ENCODE results near the gene ADAMTS5.
A peak's percentile ranks its signal among the peaks of the same experiment; 100 is the strongest.

ADAMTS5 gene

GRCh38 chr21:26962621-26963181 lies 4.2 kb downstream of the ADAMTS5 start:
- no peak overlapping the region for H3K4me3 ChIP-seq (ENCODE audit: low read length)
- no peaks in the 10 kb centered on the region for H4K20me1 ChIP-seq (ENCODE audit: insufficient read depth, low read length)
- H3K9ac ChIP-seq (ENCODE audit: low read length) = no peak overlapping the region
- H3K9me3 ChIP-seq (ENCODE audit: insufficient read depth, low read length) = no peaks in the 10 kb centered on the region
- no peaks in the 10 kb centered on the region for H3K27me3 ChIP-seq (ENCODE audit: low read depth, low read length)
- no peak for TF ChIP-seq CTCF (IDR thresholded peaks at IDR 0.05; ENCODE audit: low read depth, low read length)
- no peak for TF ChIP-seq EZH2phosphoT487 (IDR thresholded peaks at IDR 0.05; ENCODE audit: low read depth)
- no peaks in the 10 kb centered on the region for H3K36me3 ChIP-seq (replicated peaks; ENCODE audit: low read depth, low read length)
- no peaks in the 10 kb centered on the region for H3K79me2 ChIP-seq (ENCODE audit: low read length)
- H3K27ac ChIP-seq (ENCODE audit: low read length) = no peak overlapping the region
- H2AFZ ChIP-seq (ENCODE audit: low read depth, low read length) = 0 out of 2 replicates have a peak overlapping the region, but pooled peaks have one; percentile 46
- no peaks in the 10 kb centered on the region for H3K4me1 ChIP-seq (ENCODE audit: low read length)
- H3K4me2 ChIP-seq (ENCODE audit: low read length) = no peak overlapping the region

- H3K27ac ChIP-seq (ENCODE audit: low read length) = no peak overlapping the region
- no peaks in the 10 kb centered on the region for H4K20me1 ChIP-seq (ENCODE audit: insufficient read depth, low read length)
- no peaks in the 10 kb centered on the region for H3K27me3 ChIP-seq (ENCODE audit: low read depth, low read length)
- 0 out of 2 replicates have a peak overlapping the region, but pooled peaks have one; percentile 46 for H2AFZ ChIP-seq (ENCODE audit: low read depth, low read length)
- no peak overlapping the region for H3K4me3 ChIP-seq (ENCODE audit: low read length)
- no peak overlapping the region for H3K9ac ChIP-seq (ENCODE audit: low read length)
- H3K9me3 ChIP-seq (ENCODE audit: insufficient read depth, low read length) = no peaks in the 10 kb centered on the region
- no peaks in the 10 kb centered on the region for H3K4me1 ChIP-seq (ENCODE audit: low read length)
- TF ChIP-seq EZH2phosphoT487 (IDR thresholded peaks at IDR 0.05; ENCODE audit: low read depth) = no peak
- peak; percentile 32 for TF ChIP-seq CTCF (IDR thresholded peaks at IDR 0.05; ENCODE audit: low read depth, low read length)
- H3K79me2 ChIP-seq (ENCODE audit: low read length) = no peaks in the 10 kb centered on the region
- H3K4me2 ChIP-seq (ENCODE audit: low read length) = no peak overlapping the region
- no peaks in the 10 kb centered on the region for H3K36me3 ChIP-seq (replicated peaks; ENCODE audit: low read depth, low read length)
Observed at GRCh38 chr21:26961698-26962097, 5.2 kb downstream of the ADAMTS5 start.

- H3K4me3 ChIP-seq (ENCODE audit: low read length) = no peak overlapping the region
- TF ChIP-seq EZH2phosphoT487 (IDR thresholded peaks at IDR 0.05; ENCODE audit: low read depth) (no peak), CTCF (IDR thresholded peaks at IDR 0.05; ENCODE audit: low read depth, low read length) (no peak)
- H3K9me3 ChIP-seq (ENCODE audit: insufficient read depth, low read length) = no peaks in the 10 kb centered on the region
- no peaks in the 10 kb centered on the region for H3K4me1 ChIP-seq (ENCODE audit: low read length)
- H3K27ac ChIP-seq (ENCODE audit: low read length) = no peak overlapping the region
- no peak overlapping the region for H3K4me2 ChIP-seq (ENCODE audit: low read length)
- no peak overlapping the region for H3K9ac ChIP-seq (ENCODE audit: low read length)
- no peaks in the 10 kb centered on the region for H3K79me2 ChIP-seq (ENCODE audit: low read length)
- no peak overlapping the region for H2AFZ ChIP-seq (ENCODE audit: low read depth, low read length)
- H3K27me3 ChIP-seq (ENCODE audit: low read depth, low read length) = no peaks in the 10 kb centered on the region
- H3K36me3 ChIP-seq (replicated peaks; ENCODE audit: low read depth, low read length) = no peaks in the 10 kb centered on the region
- H4K20me1 ChIP-seq (ENCODE audit: insufficient read depth, low read length) = no peaks in the 10 kb centered on the region
Observed at GRCh38 chr21:26958788-26959187, 8.1 kb downstream of the ADAMTS5 start.

- no peaks in the 10 kb centered on the region for H3K27me3 ChIP-seq (ENCODE audit: low read depth, low read length)
- H3K79me2 ChIP-seq (ENCODE audit: low read length) = no peaks in the 10 kb centered on the region
- H3K9me3 ChIP-seq (ENCODE audit: insufficient read depth, low read length) = no peaks in the 10 kb centered on the region
- no peaks in the 10 kb centered on the region for H4K20me1 ChIP-seq (ENCODE audit: insufficient read depth, low read length)
- TF ChIP-seq EZH2phosphoT487 (IDR thresholded peaks at IDR 0.05; ENCODE audit: low read depth) (no peak), CTCF (IDR thresholded peaks at IDR 0.05; ENCODE audit: low read depth, low read length) (no peak)
- H3K36me3 ChIP-seq (replicated peaks; ENCODE audit: low read depth, low read length) = no peaks in the 10 kb centered on the region
- no peak overlapping the region for H3K4me2 ChIP-seq (ENCODE audit: low read length)
- H3K4me3 ChIP-seq (ENCODE audit: low read length) = no peak overlapping the region
- H3K9ac ChIP-seq (ENCODE audit: low read length) = no peak overlapping the region
- H3K27ac ChIP-seq (ENCODE audit: low read length) = no peak overlapping the region
- peaks cover under 1% of the 10 kb centered on the region; the same call in 1 of the 2 replicates for H3K4me1 ChIP-seq (ENCODE audit: low read length)
- no peak overlapping the region for H2AFZ ChIP-seq (ENCODE audit: low read depth, low read length)
Observed at GRCh38 chr21:26956813-26957212, 10.1 kb downstream of the ADAMTS5 start.
